ENCODE measurements around the gene RAB11FIP4. TPM values are rescaled to one million over a fixed set of nuclear protein-coding genes. Genes with fewer than 3 reads are reported as not detected.

RAB11FIP4 gene
- total RNA-seq, 1 experiment from 2014 or later = under 0.01 TPM

DNA sequence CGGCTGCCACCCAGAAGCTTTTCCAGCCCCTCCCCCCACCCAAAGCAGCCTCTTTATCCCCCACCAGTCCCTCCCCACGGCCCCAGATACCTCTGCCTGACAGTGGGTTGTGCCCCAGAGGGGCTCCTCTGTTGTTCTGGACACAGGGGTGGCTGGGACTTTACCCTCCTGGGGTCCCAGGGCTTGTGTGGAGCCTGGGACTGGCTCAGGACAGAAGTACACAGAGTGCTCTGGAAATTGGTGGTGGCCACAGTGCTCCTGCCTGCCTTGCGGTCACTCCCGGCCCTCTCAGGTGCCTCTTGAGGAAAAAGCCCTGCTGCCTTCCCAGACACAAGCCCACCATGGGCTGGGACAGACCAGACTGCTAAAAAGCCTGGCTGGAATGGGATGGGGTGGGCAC, 68.2 kb downstream of the RAB11FIP4 start:
- no peak for DNase-seq (ENCODE audit: low read depth)

DNA sequence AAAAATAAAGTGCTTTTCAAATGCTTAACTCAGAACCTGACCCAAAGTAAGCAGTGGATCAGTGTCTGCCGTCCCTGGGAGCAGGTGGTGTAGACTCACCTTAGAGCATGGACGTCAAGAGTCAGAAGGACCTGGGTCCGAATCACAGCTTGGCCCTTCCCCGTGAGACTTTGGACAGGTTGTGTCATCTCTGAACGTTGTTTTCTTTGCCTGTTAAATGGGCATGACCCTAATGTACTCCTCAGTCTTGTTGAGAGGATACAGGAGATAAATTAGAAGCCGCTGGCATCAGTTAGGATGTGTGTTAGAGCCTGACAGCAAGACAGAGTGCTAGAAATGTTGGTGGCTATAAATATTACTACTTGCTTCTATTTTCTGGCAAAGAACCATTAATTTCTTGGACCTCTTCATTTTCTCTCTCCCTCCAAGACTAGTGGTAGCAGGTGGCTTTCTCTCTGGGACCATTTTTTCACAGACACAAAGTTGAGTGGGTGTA, 68.8 kb downstream of the RAB11FIP4 start:
- no peak for DNase-seq (ENCODE audit: low read depth)

DNA sequence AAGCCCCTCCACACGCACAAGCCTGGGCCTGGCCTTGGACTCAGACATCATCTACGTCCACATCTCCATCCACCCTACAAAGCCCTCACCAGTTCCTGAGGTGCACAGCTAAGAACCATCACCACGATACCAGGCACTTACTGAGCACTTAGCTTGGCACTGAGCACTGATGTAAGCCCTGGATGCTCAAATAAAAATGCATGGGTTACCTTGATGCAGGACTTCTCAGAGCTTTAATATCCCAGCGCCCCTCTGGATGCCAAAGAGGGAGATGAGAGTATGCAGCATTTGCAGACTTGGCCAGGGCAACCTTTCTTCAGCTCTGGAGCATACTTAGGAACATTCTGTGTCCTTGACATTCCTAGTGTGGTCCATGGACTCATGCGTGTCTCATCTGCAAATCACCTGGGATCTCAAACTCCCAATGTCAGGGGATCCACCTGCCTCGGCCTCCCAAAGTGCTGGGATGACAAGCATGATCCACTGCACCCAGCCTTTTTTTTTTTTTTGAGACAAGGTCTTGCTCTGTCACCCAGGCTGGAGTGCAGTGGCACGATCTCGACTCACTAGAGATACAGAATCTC, 69.8 kb downstream of the RAB11FIP4 start:
- DNase-seq (ENCODE audit: low read depth) = no peak

DNA sequence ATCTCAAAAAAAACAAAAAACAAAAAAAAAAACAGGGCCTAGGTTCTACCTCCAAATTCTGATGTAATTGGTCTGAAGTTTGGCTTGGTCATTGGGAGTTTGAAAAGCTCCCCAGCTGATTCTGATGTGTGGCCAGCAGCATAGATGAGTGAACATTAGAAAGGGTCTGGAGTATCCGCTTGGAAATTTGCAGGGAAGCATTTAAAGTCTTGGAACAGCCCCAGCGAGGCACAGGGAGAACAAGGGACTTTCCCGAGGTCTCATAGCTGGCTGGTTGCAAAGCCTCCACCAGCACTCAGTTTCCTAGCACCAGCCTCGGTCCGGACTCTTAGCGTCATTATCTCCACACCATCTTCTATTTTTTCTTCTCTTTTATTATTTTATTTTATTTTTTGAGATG, 70.8 kb downstream of the RAB11FIP4 start:
- DNase-seq (ENCODE audit: low read depth) = no peak

DNA sequence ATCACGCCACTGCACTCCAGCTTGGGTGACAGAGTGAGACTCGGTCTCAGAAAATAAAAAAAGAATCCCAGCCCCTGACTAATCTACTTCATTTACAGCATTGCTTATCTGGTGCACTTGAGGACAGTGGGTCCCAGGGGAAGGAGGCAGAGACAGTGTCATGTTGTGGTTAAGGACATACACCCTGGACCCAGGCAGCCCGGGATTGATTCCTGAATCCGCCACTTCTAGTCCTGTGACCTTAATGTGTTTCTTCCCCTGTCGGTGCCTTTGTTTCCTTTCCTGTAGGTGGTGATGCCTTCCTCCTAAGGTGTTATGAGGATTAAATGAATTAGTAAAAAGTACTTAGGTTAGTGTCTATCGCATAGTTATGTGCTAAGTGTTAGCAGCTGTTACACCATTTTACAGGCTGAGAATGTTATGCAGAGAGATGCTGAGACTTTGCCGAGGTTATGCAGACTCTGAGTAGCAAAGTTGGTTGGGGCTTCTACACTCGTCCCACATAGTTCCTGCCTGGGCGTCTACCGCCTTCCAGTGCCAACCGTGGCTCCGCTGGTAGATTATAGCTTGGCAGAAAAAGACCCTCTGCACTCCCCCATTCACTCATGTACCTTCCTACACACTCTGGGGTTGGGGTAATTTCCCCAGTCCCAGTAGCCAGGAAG, 74.8 kb downstream of the RAB11FIP4 start:
- DNase-seq (ENCODE audit: low read depth) = no peak

DNA sequence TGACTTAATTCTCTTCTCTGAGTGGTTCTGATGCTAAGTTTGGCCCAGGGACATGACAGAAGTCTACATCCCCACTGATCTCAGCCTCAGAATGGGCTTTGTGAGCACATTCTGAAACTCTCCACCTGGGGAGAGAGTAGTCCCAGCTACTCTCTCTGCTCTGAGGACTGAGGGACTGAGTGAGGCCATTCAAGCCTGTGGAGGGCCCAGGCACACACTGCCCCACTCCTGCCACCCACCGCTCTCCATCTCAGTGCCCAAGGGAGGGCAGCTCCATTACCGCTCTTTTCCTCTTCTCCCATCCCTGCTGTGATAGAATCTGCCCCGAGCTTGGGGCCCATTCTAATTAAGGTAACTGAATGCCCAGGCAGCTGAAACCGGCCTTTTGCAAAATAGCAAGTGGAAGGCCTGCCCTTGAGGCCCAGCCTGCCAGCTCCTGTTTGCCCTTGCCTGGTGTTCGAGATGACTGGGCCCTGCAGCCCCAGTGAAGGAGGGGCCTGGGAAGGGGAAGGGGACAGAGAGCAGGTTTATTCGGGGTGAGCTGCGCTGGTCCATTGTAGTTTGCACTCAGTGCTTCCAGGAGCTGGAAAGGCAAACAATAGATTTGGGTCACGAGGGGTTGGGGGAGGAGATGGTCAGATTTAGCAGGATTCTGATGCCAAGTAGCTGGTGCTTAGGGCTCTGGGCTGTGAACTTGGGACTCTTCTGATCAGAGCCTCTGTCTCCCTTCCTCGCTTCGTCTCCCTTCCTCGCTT, 76.2 kb downstream of the RAB11FIP4 start:
- DNase-seq (ENCODE audit: low read depth) = no peak

DNA sequence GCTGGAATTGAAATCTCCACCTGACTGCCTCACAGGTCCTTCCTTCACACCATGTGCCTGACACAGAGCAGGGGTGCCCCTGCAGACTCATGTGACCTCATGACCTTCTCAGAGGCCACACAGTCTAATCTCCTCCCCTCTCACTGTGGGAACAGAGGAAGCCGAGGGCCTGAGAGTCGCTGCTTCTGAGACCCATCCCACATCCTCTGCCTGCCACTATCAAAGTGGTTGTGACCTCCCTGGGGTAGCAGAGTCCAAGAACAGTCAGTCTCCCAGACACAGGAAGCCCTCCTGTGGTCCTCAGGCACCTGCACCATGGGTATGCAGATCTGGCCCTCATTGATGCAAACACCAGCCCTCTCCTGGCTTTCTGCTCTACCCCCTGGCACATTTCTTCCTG, 78.5 kb downstream of the RAB11FIP4 start:
- DNase-seq (ENCODE audit: low read depth) = no peak

DNA sequence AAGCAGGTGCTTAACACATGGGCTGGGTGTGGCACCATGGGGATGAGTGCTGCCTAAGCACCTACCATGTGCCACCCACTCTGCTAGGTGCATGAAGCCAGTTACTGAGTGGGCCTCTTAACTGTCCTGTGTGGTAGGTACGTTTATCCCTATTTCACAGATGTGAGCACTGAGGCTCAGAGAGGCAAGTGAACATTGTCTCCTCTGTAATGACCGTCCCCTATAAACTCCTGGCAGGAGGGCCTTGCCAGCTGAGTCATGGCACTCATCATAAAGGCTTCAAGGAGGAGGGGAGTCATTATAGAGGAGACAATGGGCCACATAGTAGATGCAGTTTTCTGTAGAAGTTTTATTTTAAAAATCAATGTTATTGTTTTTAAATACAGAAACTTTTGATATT, 79.1 kb downstream of the RAB11FIP4 start:
- no peak for DNase-seq (ENCODE audit: low read depth)

DNA sequence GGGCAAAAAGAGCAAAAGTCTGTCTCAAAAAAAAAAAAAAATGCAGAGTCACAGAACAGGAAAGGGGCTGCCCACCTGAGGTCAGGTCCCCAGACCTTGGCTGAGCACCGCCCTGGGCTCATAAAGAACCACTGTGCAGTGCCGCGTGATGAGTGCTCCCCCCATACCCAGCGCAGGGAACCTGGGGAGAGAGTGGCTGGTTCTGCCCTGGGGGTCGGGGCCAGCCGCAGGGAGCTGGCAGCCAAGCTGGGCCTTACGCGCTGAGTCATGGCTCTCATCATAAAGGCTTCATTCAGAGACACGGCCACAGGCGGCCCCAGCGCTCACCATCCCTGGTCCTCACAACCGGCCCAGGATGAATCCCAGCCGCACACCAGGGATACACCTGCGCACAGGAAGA, 80.7 kb downstream of the RAB11FIP4 start:
- peak; percentile 51 for DNase-seq (ENCODE audit: low read depth)

DNA sequence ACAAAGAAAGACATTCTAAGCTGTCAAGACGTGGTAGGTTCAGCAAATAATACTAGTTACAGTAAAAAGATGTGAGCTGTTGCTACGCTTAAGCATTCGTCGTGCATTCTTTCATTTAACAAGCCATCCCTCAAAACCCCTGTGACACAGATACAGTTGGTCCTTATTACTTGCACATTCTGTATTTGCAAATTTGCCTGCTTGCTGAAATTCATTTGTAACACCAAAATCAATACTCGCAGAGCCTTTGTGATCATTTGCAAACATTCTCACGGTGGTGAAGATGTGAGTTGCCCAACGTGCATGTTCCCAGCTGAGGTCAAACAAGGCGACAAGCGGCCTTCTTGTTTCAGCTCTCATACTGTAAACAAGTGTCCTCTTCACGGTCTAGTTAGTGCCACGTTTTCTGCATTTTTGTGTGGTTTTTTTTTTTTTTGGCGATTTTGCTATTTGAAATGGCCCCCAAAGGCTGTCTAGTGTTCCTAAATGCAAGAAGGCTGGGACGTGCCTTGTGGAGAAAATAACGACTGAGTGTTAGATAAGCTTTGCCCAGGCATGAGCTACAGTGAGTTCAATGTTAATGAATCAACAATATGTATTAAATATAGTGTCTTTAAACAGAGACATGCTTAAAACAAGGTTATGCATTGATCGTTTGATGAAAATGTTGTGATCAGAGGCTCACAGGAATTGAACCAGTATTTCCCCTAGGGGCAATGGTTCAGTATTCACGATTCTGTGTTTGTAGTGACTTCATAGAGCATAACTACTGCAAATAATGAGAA, 84.1 kb downstream of the RAB11FIP4 start:
- DNase-seq (ENCODE audit: low read depth) = no peak

DNA sequence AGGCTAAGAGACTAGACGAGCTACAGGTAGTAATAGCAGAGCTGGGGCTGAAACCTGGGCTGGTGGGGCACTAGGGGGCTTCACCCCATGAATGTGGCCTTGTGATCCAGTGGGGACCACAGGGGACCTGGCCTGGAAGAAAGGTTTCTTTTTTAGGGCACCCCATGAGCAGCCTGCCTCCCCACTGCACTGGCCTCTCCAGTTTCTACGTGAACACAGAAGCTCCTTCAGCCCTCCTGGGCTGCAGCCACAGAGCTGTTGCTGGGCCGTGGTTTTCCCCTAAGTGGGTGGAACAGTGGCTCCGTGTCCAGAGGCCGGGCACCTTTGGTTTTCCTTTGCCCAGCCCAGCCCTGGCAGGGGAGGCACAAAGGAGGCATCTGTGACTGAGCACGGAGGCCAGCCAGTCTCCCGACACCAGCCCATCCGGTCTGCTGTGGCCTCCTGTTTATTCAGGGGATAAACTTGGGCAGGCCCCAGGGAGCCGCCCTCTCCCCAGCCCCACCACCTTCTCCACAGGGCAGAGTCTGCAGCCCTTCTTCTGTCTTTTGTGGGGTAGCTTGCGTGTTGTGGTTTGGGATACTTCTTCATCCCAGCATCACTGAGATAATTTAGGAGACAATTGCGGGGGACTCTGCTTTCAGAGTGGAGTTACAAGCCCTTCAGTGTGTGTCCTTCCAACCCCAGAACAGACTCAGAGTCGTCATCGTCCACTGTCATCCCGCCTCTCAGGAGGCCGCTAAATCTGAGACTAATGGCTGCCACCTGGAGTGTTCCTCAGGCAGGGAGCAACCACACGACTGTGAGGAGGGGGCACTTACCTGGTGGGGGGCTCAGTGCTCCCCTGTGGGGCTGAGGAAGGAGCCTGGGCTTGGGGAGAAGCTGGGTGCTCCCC, 85.3 kb downstream of the RAB11FIP4 start:
- no peak for DNase-seq (ENCODE audit: low read depth)

DNA sequence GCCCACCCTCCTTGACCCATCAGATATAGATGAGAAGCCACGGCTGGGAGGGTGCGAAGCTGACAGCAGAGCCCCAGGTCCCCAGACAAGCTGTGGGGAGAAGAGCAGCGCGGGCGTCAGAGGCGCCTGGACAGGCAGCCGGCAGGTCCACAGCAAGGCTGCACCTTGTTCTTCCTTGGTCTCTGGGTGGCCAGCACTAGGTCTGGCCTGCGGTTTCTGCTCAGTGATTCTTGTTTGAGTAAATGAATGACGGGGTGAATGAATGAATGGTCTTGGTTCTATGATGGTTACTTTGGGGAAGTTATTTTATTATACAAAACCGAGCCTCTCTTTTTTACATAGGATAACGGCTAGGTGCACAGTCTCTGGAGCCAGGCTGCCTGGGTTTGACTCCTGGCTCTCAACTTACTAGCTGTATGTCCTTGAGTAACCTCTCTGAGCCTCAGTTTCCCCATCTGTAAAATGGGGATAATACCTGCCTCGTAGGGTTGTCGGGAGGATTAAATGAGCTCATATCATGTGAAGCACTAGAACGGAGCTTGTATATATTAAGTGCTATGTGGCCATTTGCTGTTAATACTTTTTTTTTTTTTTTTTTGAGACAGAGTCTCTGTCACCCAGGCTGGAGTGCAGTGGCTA, 86.1 kb downstream of the RAB11FIP4 start:
- DNase-seq (ENCODE audit: low read depth) = no peak

DNA sequence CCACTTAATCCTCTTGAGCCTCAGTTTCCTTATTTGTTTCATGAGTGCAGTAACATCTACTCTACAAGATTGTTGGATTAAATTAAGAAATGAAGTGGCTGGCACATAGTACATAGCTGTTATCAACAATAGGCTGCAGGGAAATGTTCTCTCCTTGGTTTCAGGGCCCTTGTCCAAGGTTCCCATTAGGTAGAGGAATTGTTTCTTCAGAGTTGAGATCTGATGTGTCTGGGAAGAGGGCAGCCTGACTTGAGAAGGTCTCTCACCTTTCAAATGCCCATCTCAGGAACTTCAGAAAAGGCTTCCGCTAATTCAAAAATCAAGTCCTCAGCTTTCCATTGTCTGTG, 87.6 kb downstream of the RAB11FIP4 start:
- no peak for DNase-seq (ENCODE audit: low read depth)

DNA sequence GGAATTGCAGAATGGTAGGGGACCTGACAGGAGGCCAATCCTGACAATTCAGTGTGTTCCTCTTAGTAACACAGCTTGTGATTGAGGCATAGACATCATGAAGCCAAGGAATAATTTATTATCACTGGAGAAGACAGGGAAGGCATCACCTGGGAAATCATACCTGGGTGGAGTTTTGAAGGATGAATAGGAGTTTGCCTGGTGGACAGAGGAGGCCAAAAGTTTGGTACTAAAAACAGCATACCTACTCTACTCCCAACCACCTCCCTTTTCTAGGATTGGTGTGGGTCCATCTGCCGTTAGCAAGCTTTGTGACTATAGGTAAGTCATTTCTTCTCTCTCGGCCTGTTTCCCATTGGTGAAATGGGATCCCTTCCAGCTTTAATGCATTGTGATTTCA, 88.0 kb downstream of the RAB11FIP4 start:
- DNase-seq (ENCODE audit: low read depth) = no peak

DNA sequence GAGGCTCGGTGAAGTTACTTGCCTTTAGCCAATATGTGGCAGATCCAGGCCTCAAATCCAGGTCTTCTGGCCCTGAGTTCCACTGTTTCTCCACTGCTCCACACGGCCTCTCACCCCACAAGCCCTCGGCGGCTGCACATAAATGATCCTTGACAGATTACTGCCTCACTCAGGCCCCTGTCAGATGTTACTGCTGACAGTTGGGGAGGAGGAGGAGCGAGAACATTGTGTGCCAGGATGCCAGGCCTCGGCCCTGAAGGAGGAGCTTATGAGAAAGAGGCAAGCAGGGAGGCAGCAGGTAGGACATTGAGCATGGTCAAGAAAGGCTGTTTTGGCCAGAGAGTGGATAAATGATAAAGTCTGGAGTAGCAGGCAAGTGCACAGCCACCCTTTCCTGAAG, 88.6 kb downstream of the RAB11FIP4 start:
- no peak for DNase-seq (ENCODE audit: low read depth)

DNA sequence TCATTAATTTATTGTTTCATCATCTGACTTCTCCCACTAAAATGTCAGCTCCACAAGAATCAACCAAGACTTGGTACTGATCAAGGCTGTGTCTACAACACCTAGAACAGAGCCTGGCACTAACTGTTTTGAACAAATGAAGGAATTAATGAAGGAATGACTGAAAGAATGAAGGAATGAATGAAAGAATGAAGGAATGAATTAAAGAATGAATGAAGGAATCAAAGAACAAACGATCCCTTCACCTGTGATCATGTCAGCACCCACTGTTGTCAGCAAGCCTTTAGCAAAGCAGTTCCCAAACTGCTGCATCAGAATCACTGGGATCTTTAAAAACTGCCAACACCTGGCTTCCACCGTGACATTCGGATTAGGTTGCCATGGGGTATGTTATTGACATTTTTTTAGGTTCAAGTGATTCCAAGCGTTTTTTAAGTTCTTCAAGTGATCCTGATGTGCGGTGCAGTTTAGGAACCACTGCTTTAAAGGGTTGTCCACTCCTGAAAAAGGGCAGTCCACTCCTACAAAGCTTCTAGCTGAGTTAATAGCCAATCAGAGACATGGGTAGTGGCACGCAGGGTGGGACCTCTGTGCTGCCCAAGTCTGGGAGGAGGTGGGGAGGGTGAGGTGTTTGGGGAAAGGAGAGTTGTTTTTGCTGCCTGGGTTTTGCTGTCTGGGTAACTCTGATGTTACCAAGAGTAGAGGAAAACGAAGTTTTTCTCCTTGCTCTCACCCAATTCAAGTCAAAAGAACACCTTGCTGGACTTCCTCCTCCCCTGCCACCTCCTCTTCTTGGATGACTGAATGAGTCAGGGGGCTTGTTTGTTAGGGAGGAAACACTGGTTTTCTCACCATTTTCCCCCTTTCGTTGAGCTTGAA, 89.7 kb downstream of the RAB11FIP4 start:
- DNase-seq (ENCODE audit: low read depth) = no peak

DNA sequence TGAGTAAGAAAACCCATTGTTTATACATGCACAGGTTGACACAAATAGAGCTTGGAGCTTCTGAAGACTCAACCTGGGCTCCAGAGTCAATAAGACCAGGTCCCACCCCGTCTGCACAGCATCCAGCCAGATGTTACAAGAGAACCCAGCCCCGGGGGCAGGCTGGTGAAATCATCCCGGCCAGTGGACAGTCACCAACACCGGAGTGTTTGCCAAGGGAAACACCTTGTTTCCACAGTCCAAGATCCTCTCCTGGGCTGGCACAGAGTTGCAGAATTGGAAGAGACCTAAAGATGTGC, 90.3 kb downstream of the RAB11FIP4 start:
- no peak for DNase-seq (ENCODE audit: low read depth)

DNA sequence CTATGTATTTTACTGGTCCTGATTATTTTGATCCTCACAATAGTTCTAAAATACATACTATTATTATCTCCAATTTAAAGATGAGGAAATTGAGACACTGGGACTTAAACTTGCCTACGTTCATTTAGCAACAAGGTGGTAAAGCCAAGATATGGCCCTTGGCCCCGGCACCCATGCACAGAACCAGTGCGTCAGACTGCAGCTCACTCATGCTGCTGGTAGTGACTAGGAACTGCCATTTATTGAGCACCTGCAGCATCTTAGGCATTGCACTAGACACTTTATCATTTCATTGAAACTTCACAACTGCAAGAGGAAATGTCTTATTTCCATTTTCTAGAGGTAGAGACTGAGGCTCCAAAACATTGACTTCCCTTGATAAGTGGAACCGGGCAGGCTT, 93.3 kb downstream of the RAB11FIP4 start:
- no peak for DNase-seq (ENCODE audit: low read depth)

DNA sequence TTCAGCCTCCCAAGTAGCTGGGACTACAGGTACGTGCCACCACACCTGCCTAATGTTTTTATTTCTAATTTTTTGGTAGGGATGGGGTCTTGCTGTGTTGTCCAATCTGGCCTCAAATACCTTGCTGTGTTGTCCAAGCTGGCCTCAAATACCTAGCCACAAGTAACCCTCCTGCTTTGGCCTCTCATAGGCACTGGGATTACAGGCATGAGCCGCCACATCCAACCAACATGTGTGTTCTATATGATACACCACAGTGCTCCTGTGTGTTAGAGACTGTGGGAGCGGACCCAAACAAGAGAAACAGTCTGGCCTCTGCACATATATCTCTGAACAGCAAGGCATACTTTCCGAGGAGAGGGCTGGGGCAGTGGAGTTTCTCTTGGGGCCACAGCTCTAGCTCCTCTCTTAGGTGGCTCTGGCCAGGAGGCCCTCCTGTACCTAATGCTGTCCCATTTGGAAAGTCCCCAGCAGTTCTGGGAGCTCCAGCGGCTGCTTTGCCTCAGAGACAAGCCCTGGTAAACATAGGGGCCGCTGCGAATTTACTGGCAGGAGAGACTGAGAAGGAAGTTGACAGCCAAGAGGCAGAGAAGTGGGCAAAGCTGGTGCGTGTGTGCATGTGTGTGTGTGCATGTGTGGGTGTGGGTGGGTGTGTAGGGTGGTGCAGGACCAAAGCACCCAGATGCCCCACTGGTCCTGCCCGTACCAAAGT, 95.0 kb downstream of the RAB11FIP4 start:
- no peak for DNase-seq (ENCODE audit: low read depth)
